Neural cell (in vitro differentiated cells): Measurements from ENCODE around the gene SECISBP2. TPM values are rescaled to one million over a fixed set of nuclear protein-coding genes. Genes with fewer than 3 reads are reported as not detected.

Experiments used
- H2AFZ ChIP-seq: fragments of 200-600, 300-800 bp; sonication (generic), shearing (Covaris generic); 2 replicates; pipeline ENCODE4 v1.6.0; 2014; ENCODE audit warnings: low read depth, mild to moderate bottlenecking, antibody characterized with exemption, low read length, moderate library complexity
- H3F3A ChIP-seq: fragments of 200-600 bp; shearing (Covaris generic); 2 replicates; pipeline ENCODE4 v1.6.1; 2016; ENCODE audit warnings: mild to moderate bottlenecking, moderate library complexity, mixed read lengths, antibody characterized with exemption, low read length; ENCODE audit not compliant: insufficient read depth, poor library complexity, severe bottlenecking
- H3K27ac ChIP-seq: fragments of 200-600, 300-800 bp; sonication (generic), shearing (Covaris generic); 2 replicates; pipeline ENCODE4 v1.5.1; 2014; ENCODE audit warnings: mild to moderate bottlenecking, low read length, moderate library complexity
- H3K27me3 ChIP-seq: fragments of 300-800, 200-600 bp; sonication (generic), shearing (Covaris generic); 2 replicates; pipeline ENCODE4 v1.6.0; 2014; ENCODE audit warnings: mild to moderate bottlenecking, low read depth, low read length, moderate library complexity; ENCODE audit not compliant: insufficient read depth
- H3K36me3 ChIP-seq: fragments of 300-800, 200-600 bp; sonication (generic), shearing (Covaris generic); 2 replicates; pipeline ENCODE4 v1.5.1; 2014; ENCODE audit warnings: mild to moderate bottlenecking, antibody characterized with exemption, low read length, moderate library complexity; ENCODE audit not compliant: insufficient read depth
- H3K4me2 ChIP-seq: fragments of 300-800, 200-600 bp; sonication (generic), shearing (Covaris generic); 2 replicates; pipeline ENCODE4 v1.6.0; 2014; ENCODE audit warnings: mild to moderate bottlenecking, low read length
- H3K4me3 ChIP-seq: fragments of 300-800, 200-600 bp; sonication (generic), shearing (Covaris generic); 2 replicates; pipeline ENCODE4 v1.5.1; 2014; ENCODE audit warnings: mild to moderate bottlenecking, low read length, moderate library complexity
- H3K79me2 ChIP-seq: fragments of 200-600 bp; shearing (Covaris generic); replicated peaks from 2 replicates; pipeline ENCODE4 v1.6.0; 2014; ENCODE audit warnings: mild to moderate bottlenecking, low read length, moderate library complexity; ENCODE audit not compliant: insufficient read depth
- H3K9ac ChIP-seq: fragments of 300-800, 200-600 bp; sonication (generic), shearing (Covaris generic); 2 replicates; pipeline ENCODE4 v1.6.1; 2016; ENCODE audit warnings: mild to moderate bottlenecking, low read length, mixed read lengths
- H3K9me2 ChIP-seq: fragments of 200-600 bp; shearing (Covaris generic); 2 replicates; pipeline ENCODE4 v1.6.1; 2016; ENCODE audit warnings: mild to moderate bottlenecking, low read length, mixed read lengths; ENCODE audit not compliant: insufficient read depth
- H3K9me3 ChIP-seq: fragments of 200-600, 300-800 bp; sonication (generic), shearing (Covaris generic); 2 replicates; pipeline ENCODE4 v1.6.1; 2016; ENCODE audit warnings: mild to moderate bottlenecking, mixed run types, low read length, moderate library complexity, mixed read lengths
- H4K20me1 ChIP-seq: fragments of 200-600 bp; shearing (Covaris generic); 2 replicates; pipeline ENCODE4 v1.6.1; 2016; ENCODE audit warnings: mild to moderate bottlenecking, mixed run types; ENCODE audit not compliant: insufficient read depth
- EP300 ChIP-seq: fragments of 450-650 bp; conservative IDR thresholded peaks from 2 replicates; pipeline ENCODE4 v1.6.1; 2014; ENCODE audit warnings: antibody characterized with exemption, mild to moderate bottlenecking, moderate library complexity; ENCODE audit not compliant: poor library complexity, severe bottlenecking
- EZH2 ChIP-seq: fragments of 200-600, 300-800 bp; shearing (Covaris generic), sonication (generic); IDR thresholded peaks from 2 replicates; pipeline ENCODE4 v1.6.1; 2014; ENCODE audit warnings: antibody characterized with exemption, low read length, borderline replicate concordance, mild to moderate bottlenecking; ENCODE audit not compliant: insufficient read depth, poor library complexity, severe bottlenecking
- MXI1 ChIP-seq: fragments of 450-650 bp; conservative IDR thresholded peaks from 2 replicates; pipeline ENCODE4 v1.6.1; 2014; ENCODE audit warnings: antibody characterized with exemption, mild to moderate bottlenecking; ENCODE audit not compliant: poor library complexity, severe bottlenecking
- POLR2AphosphoS5 ChIP-seq: IDR thresholded peaks from 2 replicates; pipeline ENCODE4 v1.6.1; 2012
- RAD21 ChIP-seq: fragments of 450-650 bp; conservative IDR thresholded peaks from 2 replicates; pipeline ENCODE4 v1.6.1; 2014; ENCODE audit warnings: antibody characterized with exemption, mild to moderate bottlenecking, moderate library complexity
- SMC3 ChIP-seq: fragments of 450-650 bp; conservative IDR thresholded peaks from 2 replicates; pipeline ENCODE4 v1.6.1; 2014; ENCODE audit warnings: antibody characterized with exemption, mild to moderate bottlenecking, moderate library complexity; ENCODE audit not compliant: poor library complexity
- TAF1 ChIP-seq: IDR thresholded peaks from 2 replicates; pipeline ENCODE4 v1.6.1; 2012; ENCODE audit warnings: low read depth
- polyA plus RNA-seq: library from polyadenylated mRNA; depleted of rRNA; stranded (reverse); fragments of >200 nt; gene quantifications from 2 replicates; pipeline ENCODE4 v1.2.3, GENCODE V29; 2014
- TF ChIP-seq, protein P1 (sequence below): IDR thresholded peaks from 2 replicates; pipeline ENCODE4 v1.6.1; 2012; ENCODE audit warnings: borderline replicate concordance
- TF ChIP-seq, protein P2 (sequence below): fragments of 450-650 bp; IDR thresholded peaks from 2 replicates; pipeline ENCODE4 v1.5.1; 2014; ENCODE audit warnings: antibody characterized with exemption, mild to moderate bottlenecking, moderate library complexity; ENCODE audit not compliant: poor library complexity, severe bottlenecking

SECISBP2 gene
- polyA plus RNA-seq, 1 donor from 2014 or later = 121 TPM

DNA sequence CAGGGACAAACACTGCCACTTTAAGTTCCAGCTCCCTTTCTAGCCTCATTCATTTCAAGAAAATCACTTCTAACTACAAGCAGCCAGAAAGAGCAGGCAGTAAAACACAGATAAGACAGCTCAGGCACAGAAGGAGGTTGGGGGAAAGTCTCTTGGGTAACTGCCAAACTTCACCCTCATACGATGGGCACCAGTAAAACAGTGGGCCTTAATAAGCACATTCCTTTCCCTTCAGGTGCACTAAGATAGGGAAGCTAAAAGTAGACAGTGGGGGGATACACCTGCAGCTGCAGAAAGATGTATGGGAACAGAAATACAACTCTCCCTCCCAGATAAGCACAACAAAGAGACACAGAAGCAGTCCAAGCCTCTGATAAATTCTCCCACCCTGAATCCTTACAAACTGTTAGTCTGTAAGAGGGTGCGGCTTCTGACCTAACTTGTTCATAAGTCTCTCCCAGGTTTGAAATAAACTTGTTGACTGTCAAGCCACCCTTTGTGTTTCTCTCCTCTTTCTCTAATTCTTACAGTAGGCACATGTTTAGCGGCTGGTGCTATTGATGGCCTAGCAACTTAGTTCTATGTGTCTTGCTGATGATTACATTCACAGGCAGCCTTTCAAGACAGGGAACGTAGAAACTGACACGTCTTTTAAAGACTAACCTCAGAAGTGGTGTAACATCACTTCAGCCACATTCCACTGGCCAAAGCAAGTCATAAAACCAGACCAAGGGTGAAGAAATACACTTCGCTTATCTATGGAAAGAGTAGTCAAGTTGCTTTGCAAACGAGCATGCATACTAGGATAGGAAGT lies 14.1 kb upstream of the SECISBP2 start:
- Histone ChIP-seq H3F3A (no peaks in the 10 kb centered on the region), H3K36me3 (no peaks in the 10 kb centered on the region), H3K4me2 (no peak overlapping the region), H4K20me1 (no peaks in the 10 kb centered on the region), H3K27me3 (no peaks in the 10 kb centered on the region), H3K79me2 (no peaks in the 10 kb centered on the region), H3K27ac (no peak overlapping the region), H2AFZ (no peak overlapping the region), H3K9me3 (no peaks in the 10 kb centered on the region), H3K9me2 (no peaks in the 10 kb centered on the region), H3K4me3 (no peak overlapping the region), H3K9ac (no peak overlapping the region)
- TF ChIP-seq SMC3 (no peak), EZH2 (no peak), TAF1 (no peak), POLR2AphosphoS5 (no peak), EP300 (no peak), RAD21 (no peak), MXI1 (no peak)
- TF ChIP-seq, protein P1, sequence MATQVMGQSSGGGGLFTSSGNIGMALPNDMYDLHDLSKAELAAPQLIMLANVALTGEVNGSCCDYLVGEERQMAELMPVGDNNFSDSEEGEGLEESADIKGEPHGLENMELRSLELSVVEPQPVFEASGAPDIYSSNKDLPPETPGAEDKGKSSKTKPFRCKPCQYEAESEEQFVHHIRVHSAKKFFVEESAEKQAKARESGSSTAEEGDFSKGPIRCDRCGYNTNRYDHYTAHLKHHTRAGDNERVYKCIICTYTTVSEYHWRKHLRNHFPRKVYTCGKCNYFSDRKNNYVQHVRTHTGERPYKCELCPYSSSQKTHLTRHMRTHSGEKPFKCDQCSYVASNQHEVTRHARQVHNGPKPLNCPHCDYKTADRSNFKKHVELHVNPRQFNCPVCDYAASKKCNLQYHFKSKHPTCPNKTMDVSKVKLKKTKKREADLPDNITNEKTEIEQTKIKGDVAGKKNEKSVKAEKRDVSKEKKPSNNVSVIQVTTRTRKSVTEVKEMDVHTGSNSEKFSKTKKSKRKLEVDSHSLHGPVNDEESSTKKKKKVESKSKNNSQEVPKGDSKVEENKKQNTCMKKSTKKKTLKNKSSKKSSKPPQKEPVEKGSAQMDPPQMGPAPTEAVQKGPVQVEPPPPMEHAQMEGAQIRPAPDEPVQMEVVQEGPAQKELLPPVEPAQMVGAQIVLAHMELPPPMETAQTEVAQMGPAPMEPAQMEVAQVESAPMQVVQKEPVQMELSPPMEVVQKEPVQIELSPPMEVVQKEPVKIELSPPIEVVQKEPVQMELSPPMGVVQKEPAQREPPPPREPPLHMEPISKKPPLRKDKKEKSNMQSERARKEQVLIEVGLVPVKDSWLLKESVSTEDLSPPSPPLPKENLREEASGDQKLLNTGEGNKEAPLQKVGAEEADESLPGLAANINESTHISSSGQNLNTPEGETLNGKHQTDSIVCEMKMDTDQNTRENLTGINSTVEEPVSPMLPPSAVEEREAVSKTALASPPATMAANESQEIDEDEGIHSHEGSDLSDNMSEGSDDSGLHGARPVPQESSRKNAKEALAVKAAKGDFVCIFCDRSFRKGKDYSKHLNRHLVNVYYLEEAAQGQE = no peak
- TF ChIP-seq, protein P2, sequence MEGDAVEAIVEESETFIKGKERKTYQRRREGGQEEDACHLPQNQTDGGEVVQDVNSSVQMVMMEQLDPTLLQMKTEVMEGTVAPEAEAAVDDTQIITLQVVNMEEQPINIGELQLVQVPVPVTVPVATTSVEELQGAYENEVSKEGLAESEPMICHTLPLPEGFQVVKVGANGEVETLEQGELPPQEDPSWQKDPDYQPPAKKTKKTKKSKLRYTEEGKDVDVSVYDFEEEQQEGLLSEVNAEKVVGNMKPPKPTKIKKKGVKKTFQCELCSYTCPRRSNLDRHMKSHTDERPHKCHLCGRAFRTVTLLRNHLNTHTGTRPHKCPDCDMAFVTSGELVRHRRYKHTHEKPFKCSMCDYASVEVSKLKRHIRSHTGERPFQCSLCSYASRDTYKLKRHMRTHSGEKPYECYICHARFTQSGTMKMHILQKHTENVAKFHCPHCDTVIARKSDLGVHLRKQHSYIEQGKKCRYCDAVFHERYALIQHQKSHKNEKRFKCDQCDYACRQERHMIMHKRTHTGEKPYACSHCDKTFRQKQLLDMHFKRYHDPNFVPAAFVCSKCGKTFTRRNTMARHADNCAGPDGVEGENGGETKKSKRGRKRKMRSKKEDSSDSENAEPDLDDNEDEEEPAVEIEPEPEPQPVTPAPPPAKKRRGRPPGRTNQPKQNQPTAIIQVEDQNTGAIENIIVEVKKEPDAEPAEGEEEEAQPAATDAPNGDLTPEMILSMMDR = no peak

DNA sequence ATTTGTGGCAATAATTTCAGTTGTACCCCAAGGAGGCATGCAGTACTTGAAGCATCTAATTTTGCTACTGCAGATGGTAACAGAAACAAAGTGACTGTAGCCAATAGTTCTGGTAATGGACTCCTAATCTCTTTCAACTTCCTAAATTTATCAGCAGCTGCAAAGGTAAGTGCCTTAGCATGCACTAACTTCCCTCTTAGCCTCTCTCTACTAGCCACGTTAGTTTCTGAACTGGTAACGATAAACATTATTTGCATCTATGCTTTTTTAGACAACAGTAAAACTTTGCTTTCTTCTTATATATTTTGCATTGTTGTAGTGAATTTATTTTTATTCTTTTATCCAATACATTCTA lies 13.5 kb upstream of the SECISBP2 start:
- Histone ChIP-seq H3K27me3 (no peaks in the 10 kb centered on the region), H3K9me3 (no peaks in the 10 kb centered on the region), H3K27ac (no peak overlapping the region), H3K4me3 (no peak overlapping the region), H3F3A (peaks cover 3% of the 10 kb centered on the region), H2AFZ (no peak overlapping the region), H3K36me3 (no peaks in the 10 kb centered on the region), H3K4me2 (no peak overlapping the region), H3K79me2 (no peaks in the 10 kb centered on the region), H3K9ac (no peak overlapping the region), H3K9me2 (no peaks in the 10 kb centered on the region), H4K20me1 (no peaks in the 10 kb centered on the region)
- no peak for TF ChIP-seq POLR2AphosphoS5
- no peak for TF ChIP-seq TAF1
